ENCODE data around the gene AMMECR1L.
"Not testable (repeated sequence)": the region's sequence is repeated elsewhere in the genome, so short reads cannot be mapped to it uniquely, and the experiment has no call there.

The AMMECR1L gene

DNA sequence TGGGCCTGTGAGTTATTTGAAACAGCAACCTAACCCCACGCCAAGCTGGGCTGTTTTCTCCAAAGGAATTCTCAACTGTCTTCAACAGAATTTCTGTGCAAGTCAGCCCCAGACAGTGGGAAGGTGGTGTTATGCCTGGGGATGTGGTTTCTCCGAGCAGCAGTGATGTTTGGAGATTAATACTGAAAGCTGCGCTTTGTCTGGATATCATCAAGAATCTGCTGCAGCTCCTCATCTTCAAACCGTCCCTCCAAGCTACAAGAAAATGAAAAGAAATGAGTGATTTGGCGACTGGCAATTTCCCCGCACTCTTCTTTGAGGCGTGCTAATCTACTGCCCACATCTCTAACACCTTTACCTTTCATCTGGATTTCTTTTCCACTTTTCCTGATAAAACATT lies 37.8 kb downstream of the AMMECR1L start:
- DNase-seq (ENCODE audit: low read depth) = no peak
- no peak overlapping the region for H3K4me3 ChIP-seq (ENCODE audit: low read depth, low read length)

DNA sequence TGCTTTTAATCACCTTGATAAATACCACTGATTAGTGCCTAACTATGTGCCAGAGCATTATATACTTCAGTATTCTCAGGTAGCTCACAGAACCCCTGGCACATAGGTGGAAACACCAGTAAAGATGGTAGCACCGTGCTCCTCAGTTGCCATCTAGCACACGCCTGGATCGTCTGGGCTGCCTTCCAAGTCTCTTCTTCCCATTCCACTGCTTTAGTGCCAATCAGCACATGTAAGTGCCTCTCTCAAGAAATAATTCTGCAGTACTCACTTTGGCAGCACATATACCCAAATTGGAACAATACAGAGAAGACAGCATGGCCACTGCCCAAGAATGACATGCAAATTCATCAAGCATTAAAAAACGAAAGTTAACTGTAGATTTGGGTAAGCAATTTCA lies 40.8 kb downstream of the AMMECR1L start:
- no peak overlapping the region for H3K4me3 ChIP-seq (ENCODE audit: low read depth, low read length)
- DNase-seq (ENCODE audit: low read depth) = no peak

- no peak overlapping the region for H3K4me3 ChIP-seq (ENCODE audit: low read depth, low read length)
- no peak for DNase-seq (ENCODE audit: low read depth)
These were observed 42.1 kb downstream of the AMMECR1L start for GRCh38 chr2:127843677-127844076.

DNA sequence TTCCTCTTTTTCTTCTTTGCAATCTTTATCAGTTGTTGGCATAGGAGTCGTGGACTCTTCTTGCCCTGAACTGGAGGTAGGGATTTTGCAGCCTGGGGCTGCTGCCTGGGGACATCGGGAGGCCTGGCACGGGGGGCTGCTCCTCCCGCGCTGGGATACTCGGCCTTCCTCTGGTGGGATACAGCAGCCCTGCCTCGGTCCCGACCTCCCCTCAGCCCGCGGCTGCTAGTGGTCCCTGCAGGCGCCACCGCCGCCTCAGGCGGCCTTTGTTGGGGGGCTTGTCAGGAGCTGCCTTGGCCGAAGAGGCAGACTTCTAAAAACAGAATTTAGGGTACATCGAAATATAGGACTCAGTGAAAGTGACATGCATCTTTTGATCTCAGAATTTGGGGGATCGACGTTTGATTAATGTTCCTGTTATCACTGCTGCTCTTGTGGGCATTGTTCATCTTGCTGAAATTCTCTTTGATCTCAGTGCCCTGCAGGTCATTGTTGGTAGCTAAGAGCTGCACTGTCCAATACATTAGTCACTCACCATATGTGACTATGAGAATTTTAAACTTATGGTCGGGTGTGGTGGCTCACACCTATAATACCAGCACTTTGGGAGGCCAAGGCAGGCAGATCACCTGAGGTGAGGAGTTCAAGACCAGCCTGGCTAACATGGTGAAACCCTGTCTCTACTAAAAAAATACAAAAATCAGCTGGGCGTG lies 44.1 kb downstream of the AMMECR1L start:
- no peak for DNase-seq (ENCODE audit: low read depth)
- H3K4me3 ChIP-seq (ENCODE audit: low read depth, low read length) = no peak overlapping the region

- H3K4me3 ChIP-seq (ENCODE audit: low read depth, low read length) = no peak overlapping the region
- no peak for DNase-seq (ENCODE audit: low read depth)
These were observed 44.9 kb downstream of the AMMECR1L start for GRCh38 chr2:127840893-127841292.

GRCh38 chr2:127834951-127835350 lies 50.8 kb downstream of the AMMECR1L start:
- DNase-seq (ENCODE audit: low read depth) = no peak
- no peak overlapping the region for H3K4me3 ChIP-seq (ENCODE audit: low read depth, low read length)

DNA sequence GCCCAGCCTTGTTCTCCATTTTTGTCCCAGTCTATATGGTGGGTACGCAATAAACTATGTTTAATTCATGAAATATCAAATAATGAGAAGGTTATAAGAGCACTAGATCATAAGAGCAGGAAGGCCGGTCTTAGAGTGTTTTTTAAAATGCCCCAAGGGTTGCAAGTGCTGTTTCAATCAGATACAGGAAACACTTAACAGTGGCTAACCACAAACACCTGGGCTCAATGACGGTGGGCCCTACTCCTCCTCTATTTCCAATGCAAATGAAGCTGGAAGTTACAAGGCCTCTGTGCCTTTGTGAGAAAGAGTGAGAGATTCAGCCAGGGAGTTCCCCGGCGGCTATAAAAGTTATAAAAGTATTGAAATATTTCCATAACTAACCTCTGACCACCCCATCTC lies 55.9 kb downstream of the AMMECR1L start:
- DNase-seq (ENCODE audit: low read depth) = no peak
- no peak overlapping the region for H3K4me3 ChIP-seq (ENCODE audit: low read depth, low read length)

- H3K4me3 ChIP-seq (ENCODE audit: low read depth, low read length); DNase-seq (ENCODE audit: low read depth): not testable (repeated sequence)
These were observed 59.0 kb downstream of the AMMECR1L start for GRCh38 chr2:127826708-127827107.

GRCh38 chr2:127826047-127826446 lies 59.7 kb downstream of the AMMECR1L start:
- H3K4me3 ChIP-seq (ENCODE audit: low read depth, low read length) = no peak overlapping the region
- no peak for DNase-seq (ENCODE audit: low read depth)

GRCh38 chr2:127820080-127820668 lies 65.6 kb downstream of the AMMECR1L start:
- H3K4me3 ChIP-seq (ENCODE audit: low read depth, low read length) = no peak overlapping the region
- no peak for DNase-seq (ENCODE audit: low read depth)

DNA sequence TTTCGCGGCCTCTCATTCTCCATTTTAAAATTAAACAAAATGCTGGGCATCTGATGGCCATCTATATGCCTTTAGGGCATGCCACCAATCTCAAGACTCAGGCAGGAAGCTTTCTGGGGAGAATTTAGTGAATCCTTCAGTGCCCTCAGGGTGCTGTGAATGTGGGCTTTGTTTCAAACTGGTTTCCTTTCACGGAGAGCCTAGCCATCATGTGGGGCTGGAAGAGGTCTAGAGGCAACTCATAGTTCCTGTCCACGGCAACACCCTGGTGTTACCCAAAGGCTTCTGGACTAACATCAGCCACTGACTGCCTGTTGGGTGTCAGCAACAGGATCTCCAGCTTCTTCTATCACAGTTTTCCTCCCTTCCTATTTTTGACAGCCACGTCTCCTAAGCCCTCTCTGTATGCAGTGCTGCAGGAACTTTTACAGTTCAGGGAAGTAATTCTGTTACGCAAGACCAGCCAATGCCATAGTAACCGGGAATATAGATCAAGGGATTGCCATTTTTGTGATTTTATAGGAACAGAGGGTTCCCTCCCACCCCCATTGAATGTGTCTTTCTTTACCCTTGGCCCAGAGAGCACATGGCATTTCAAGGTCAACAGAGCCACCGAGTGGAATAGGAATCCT lies 66.8 kb downstream of the AMMECR1L start:
- no peak overlapping the region for H3K4me3 ChIP-seq (ENCODE audit: low read depth, low read length)
- DNase-seq (ENCODE audit: low read depth) = no peak

DNA sequence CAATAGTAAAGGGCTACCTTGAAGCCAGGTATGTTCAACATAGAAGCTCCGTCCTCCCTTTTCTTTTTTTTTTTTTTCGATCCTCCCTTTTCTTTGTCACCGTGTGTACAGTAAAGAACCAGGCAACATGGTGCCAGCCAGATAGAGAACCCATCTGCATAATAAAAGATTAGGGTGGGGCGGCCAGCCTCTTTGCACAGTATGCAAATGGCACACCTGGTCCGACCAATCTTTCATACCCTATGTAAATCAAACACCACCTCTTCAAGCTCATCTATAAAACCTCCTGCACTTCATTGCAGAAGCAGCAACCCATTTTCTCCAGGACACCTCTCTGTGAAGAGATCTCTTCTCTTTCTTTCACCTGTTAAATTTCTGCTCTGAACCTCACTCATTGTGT lies 67.5 kb downstream of the AMMECR1L start:
- no peak for DNase-seq (ENCODE audit: low read depth)
- no peak overlapping the region for H3K4me3 ChIP-seq (ENCODE audit: low read depth, low read length)

DNA sequence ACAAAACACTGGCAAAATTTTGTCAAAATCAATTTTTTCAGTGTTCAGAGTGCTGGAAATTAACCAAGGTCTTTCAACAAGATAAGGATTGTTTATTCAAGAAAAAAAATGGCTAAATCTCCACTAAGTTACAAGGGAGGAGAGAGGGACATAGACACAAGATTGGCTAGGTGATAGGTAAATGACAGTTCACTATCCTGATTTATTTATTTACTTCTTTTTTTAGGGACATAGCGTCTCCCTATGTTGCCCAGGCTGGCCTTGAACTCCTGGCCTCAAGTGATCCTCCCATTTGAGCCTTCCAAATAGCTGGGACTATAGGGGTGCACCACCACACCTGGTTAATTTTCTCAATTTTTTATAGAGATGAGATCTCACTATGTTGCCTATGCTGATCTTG lies 71.1 kb downstream of the AMMECR1L start:
- no peak for DNase-seq (ENCODE audit: low read depth)
- H3K4me3 ChIP-seq (ENCODE audit: low read depth, low read length) = no peak overlapping the region

DNA sequence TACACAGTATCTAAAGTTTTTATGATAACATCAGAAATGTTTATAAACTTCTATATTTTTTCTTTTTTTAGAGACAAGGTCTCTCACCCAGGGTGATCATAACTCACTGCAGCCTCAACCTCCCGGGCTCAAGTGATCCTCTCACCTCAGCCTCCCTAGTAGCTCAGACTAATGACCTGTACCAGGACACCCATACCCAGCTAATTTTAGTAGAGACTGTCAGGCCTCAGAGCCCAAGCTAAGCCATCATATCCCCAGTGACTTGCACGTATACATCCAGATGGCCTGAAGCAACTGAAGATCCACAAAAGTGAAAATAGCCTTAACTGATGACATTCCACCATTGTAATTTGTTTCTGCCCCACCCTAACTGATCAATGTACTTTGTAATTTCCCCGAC lies 73.3 kb downstream of the AMMECR1L start:
- H3K4me3 ChIP-seq (ENCODE audit: low read depth, low read length); DNase-seq (ENCODE audit: low read depth): not testable (repeated sequence)
